A549 (cell line): ENCODE results near the gene KCNH2. TPM values are rescaled to one million over a fixed set of nuclear protein-coding genes. Genes with fewer than 3 reads are reported as not detected.

Experiments used
- ATAC-seq, 2 experiments: fragments of 200-7000 bp in 1 of 2; fragments of >200 bp in 1 of 2; cut with Nextera tagmentation in 1 of 2; cut with Tn5 transposase in 1 of 2; 3 replicates each; pipeline versions ENCODE4 v1.8.0 to v1.9.1; 2018 to 2020; ENCODE audit warnings: mild to moderate bottlenecking in 1 of 2, moderate library complexity in 1 of 2
- CTCF ChIA-PET: fragments of 300-600 bp; sonication (Branson Sonifier 250); formaldehyde crosslinking; extraction: SDS; loops from one replicate; lab custom pipeline; 2021; ENCODE audit warnings: antibody characterized with exemption, inconsistent platforms; lab: Yijun Ruan, JAX
- POLR2A ChIA-PET: fragments of 350-600 bp; formaldehyde crosslinking; extraction: SDS; loops from one replicate; lab custom pipeline; 2021; ENCODE audit warnings: antibody characterized with exemption, inconsistent platforms; lab: Yijun Ruan, JAX
- DNase-seq, 2 experiments: peaks; one replicate each; pipeline versions ENCODE4 v3.0.0 to v3.0.0-alpha.2; 2011 to 2016; ENCODE audit warnings: low read depth in 1 of 2, low spot score in 1 of 2
- FAIRE-seq: peaks from 2 replicates; lab custom pipeline; 2011; peaks lifted over from hg19 to GRCh38; lab: Jason Lieb, UNC
- H3K27ac ChIP-seq, 2 experiments: fragments of >200 bp; sonication (Bioruptor Twin); formaldehyde crosslinking; 3 replicates each; pipeline ENCODE4 v1.5.1; 2016 to 2017
- H3K4me1 ChIP-seq: fragments of >200 bp; sonication (Bioruptor Twin); formaldehyde crosslinking; 3 replicates; pipeline ENCODE4 v1.6.1; 2016
- H3K4me2 ChIP-seq: fragments of >200 bp; sonication (Bioruptor Twin); formaldehyde crosslinking; 3 replicates; pipeline ENCODE4 v1.6.1; 2016
- H3K4me3 ChIP-seq: fragments of >200 bp; sonication (Bioruptor Twin); formaldehyde crosslinking; 3 replicates; pipeline ENCODE4 v1.5.1; 2016
- H3K9me3 ChIP-seq: fragments of >200 bp; sonication (Bioruptor Twin); formaldehyde crosslinking; 3 replicates; pipeline ENCODE4 v1.6.1; 2016
- BCL3 ChIP-seq: fragments of >200 bp; sonication (Bioruptor Twin); formaldehyde crosslinking; IDR thresholded peaks from 3 replicates; pipeline ENCODE4 v1.6.1; 2016
- CBX2 ChIP-seq: fragments of 200-600 bp; sonication (generic); IDR thresholded peaks from 2 replicates; pipeline ENCODE4 v1.6.1; 2016; ENCODE audit warnings: low read depth, mild to moderate bottlenecking, borderline replicate concordance
- CEBPB ChIP-seq, 2 experiments: fragments of >200 bp in 1 of 2; sonication (Bioruptor Twin) in 1 of 2; formaldehyde crosslinking in 1 of 2; IDR thresholded peaks; 2 replicates each; pipeline ENCODE4 v1.6.1; 2012 to 2016
- CHD2 ChIP-seq: fragments of 150-350 bp; IDR thresholded peaks from 2 replicates; pipeline ENCODE4 v1.6.1; 2014; ENCODE audit warnings: low read length; ENCODE audit not compliant: partially characterized antibody
- CHD4 ChIP-seq: fragments of 200-600 bp; sonication (generic); IDR thresholded peaks from 2 replicates; pipeline ENCODE4 v1.6.1; 2016; ENCODE audit warnings: antibody characterized with exemption, mild to moderate bottlenecking, borderline replicate concordance
- FOSB ChIP-seq: fragments of 250-450 bp; sonication (Bioruptor Pico); IDR thresholded peaks from 2 replicates; pipeline ENCODE4 v1.5.0; 2020; ENCODE audit warnings: mild to moderate bottlenecking, moderate library complexity
- GATA3 ChIP-seq: IDR thresholded peaks from 2 replicates; pipeline ENCODE4 v1.6.1; 2012; ENCODE audit warnings: borderline replicate concordance
- HOXB5 ChIP-seq: fragments of 250-450 bp; sonication (Bioruptor Pico); IDR thresholded peaks from 2 replicates; pipeline ENCODE4 v1.5.0; 2020; ENCODE audit warnings: mild to moderate bottlenecking, moderate library complexity
- JUN ChIP-seq, 2 experiments: fragments of >200 bp; sonication (Bioruptor Twin); formaldehyde crosslinking; IDR thresholded peaks; 2 replicates in 1 of 2; 3 replicates in 1 of 2; pipeline ENCODE4 v1.6.1; 2016 to 2017
- JUNB ChIP-seq: fragments of >200 bp; sonication (Bioruptor Twin); formaldehyde crosslinking; IDR thresholded peaks from 2 replicates; pipeline ENCODE4 v1.6.1; 2016
- NR3C1 ChIP-seq: fragments of >200 bp; sonication (Bioruptor Twin); formaldehyde crosslinking; IDR thresholded peaks from 3 replicates; pipeline ENCODE4 v1.6.1; 2017
- PBX3 ChIP-seq: IDR thresholded peaks from 2 replicates; pipeline ENCODE4 v1.6.1; 2012
- PHF8 ChIP-seq: fragments of 200-600 bp; sonication (generic); IDR thresholded peaks from 2 replicates; pipeline ENCODE4 v1.6.1; 2016; ENCODE audit warnings: low read depth, mild to moderate bottlenecking, antibody characterized with exemption, moderate library complexity, borderline replicate concordance
- RARB ChIP-seq: fragments of 250-450 bp; sonication (Bioruptor Pico); IDR thresholded peaks from 2 replicates; pipeline ENCODE4 v1.8.0; 2021; ENCODE audit warnings: mild to moderate bottlenecking, moderate library complexity
- RCOR1 ChIP-seq: fragments of 150-350 bp; IDR thresholded peaks from 2 replicates; pipeline ENCODE4 v1.6.1; 2014; ENCODE audit warnings: antibody characterized with exemption, low read length, low read depth
- REST ChIP-seq: fragments of 200-600 bp; sonication (generic); IDR thresholded peaks from 2 replicates; pipeline ENCODE4 v1.6.1; 2016; ENCODE audit warnings: antibody characterized with exemption, mild to moderate bottlenecking, moderate library complexity
- RNF2 ChIP-seq: fragments of 200-600 bp; sonication (generic); IDR thresholded peaks from 2 replicates; pipeline ENCODE4 v1.6.1; 2016; ENCODE audit warnings: low read depth, mild to moderate bottlenecking, antibody characterized with exemption, moderate library complexity, borderline replicate concordance
- TFCP2L1 ChIP-seq: fragments of 250-450 bp; sonication (Bioruptor Pico); IDR thresholded peaks from 2 replicates; pipeline ENCODE4 v1.5.0; 2021; ENCODE audit warnings: mild to moderate bottlenecking
- USF2 ChIP-seq: fragments of 450-650 bp; IDR thresholded peaks from 2 replicates; pipeline ENCODE4 v1.6.1; 2014; ENCODE audit warnings: antibody characterized with exemption
- ZC3H11A ChIP-seq: fragments of 450-650 bp; IDR thresholded peaks from 2 replicates; pipeline ENCODE4 v1.6.1; 2014; ENCODE audit warnings: antibody characterized with exemption, mild to moderate bottlenecking
- WGBS: methylation state at CpG from one replicate; pipeline ENCODE4 v1.1.6; 2017; ENCODE audit errors: missing lambda C conversion rate; 5-methylcytosine and 5-hydroxymethylcytosine counted together
- polyA plus RNA-seq, 4 experiments: library from polyadenylated mRNA; depleted of rRNA in 3 of 4; stranded (reverse); fragments of >200 nt; fragmentation: RNase III in 1 of 4; extraction: RNeasy Plus Mini Kit Qiagen cat#74134 plus additional on column Dnase treatment in 1 of 4; gene quantifications; 2 replicates in 3 of 4; 3 replicates in 1 of 4; pipeline ENCODE4 v1.2.3, GENCODE V29; 2011 to 2017

Gene KCNH2
- polyA plus RNA-seq, 2 of the 4 experiments (the other 2 are of a cell fraction), result 0.26 to 0.41 TPM

GRCh38 chr7:150927157-150927955 lies 50.8 kb downstream of the KCNH2 start (continued):
- no peak for TF ChIP-seq RNF2
- TF ChIP-seq TFCP2L1 (CRISPR knock-in tag), result no peak
- TF ChIP-seq CBX2, result no peak
- no peak for TF ChIP-seq BCL3
- TF ChIP-seq, all 56 proteins: peak for 0

GRCh38 chr7:150926066-150926465 lies 52.1 kb downstream of the KCNH2 start:
- FAIRE-seq (no peak), ATAC-seq (no peak), DNase-seq (no peak)
- CTCF ChIA-PET, result interaction anchor here (1.5 to 1.6 kb wide), 2 partner anchors 28 to 185 kb away, joined by 3 to 4 read pairs; no protein-coding TSS in a partner anchor
- POLR2A ChIA-PET, result no interaction called here
- Histone ChIP-seq H3K4me3 (no peak overlapping the region), H3K27ac (no peak overlapping the region), H3K4me2 (no peak overlapping the region), H3K4me1 (no peaks in the 10 kb centered on the region; the same call in 2 of the 3 replicates), H3K9me3 (no peaks in the 10 kb centered on the region)
- no peak for TF ChIP-seq FOSB
- TF ChIP-seq JUNB, result no peak
- no peak for TF ChIP-seq CHD4
- no peak for TF ChIP-seq REST
- no peak for TF ChIP-seq PBX3
- TF ChIP-seq USF2, result no peak
- TF ChIP-seq PHF8, result no peak
- no peak for TF ChIP-seq CEBPB (IDR thresholded peaks at IDR 0.05)
- no peak for TF ChIP-seq ZC3H11A
- TF ChIP-seq GATA3, result no peak
- TF ChIP-seq JUN (IDR thresholded peaks at IDR 0.05), result no peak
- no peak for TF ChIP-seq HOXB5 (CRISPR knock-in tag)
- TF ChIP-seq RARB (CRISPR knock-in tag), result no peak
- no peak for TF ChIP-seq RCOR1
- no peak for TF ChIP-seq NR3C1
- no peak for TF ChIP-seq CHD2
- whole genome bisulfite sequencing, result 38% methylated on average over 7 of the region's 7 CpGs
